Choroid plexus epithelial cell (primary cell): ENCODE results near the gene AGO1.
A peak's percentile ranks its signal among the peaks of the same experiment; 100 is the strongest.

Experiments
- DNase-seq: peaks from one replicate; pipeline ENCODE4 v3.0.0-alpha.2; 2010; ENCODE audit warnings: low read depth
- H3K4me3 ChIP-seq: 2 replicates; pipeline ENCODE4 v1.5.1; 2011; ENCODE audit warnings: low read depth, mild to moderate bottlenecking, control low read depth, low read length, moderate library complexity
- TF ChIP-seq, protein P1 (sequence below): conservative IDR thresholded peaks from 2 replicates; pipeline ENCODE4 v1.5.1; 2011; ENCODE audit warnings: low read depth, mild to moderate bottlenecking, control low read depth, inconsistent platforms, low read length, moderate library complexity

The AGO1 gene

GRCh38 chr1:35845766-35846165, 37.2 kb upstream of the AGO1 start:
- DNase-seq, result peak; percentile 2
- H3K4me3 ChIP-seq, result no peak overlapping the region
- TF ChIP-seq, protein P1, sequence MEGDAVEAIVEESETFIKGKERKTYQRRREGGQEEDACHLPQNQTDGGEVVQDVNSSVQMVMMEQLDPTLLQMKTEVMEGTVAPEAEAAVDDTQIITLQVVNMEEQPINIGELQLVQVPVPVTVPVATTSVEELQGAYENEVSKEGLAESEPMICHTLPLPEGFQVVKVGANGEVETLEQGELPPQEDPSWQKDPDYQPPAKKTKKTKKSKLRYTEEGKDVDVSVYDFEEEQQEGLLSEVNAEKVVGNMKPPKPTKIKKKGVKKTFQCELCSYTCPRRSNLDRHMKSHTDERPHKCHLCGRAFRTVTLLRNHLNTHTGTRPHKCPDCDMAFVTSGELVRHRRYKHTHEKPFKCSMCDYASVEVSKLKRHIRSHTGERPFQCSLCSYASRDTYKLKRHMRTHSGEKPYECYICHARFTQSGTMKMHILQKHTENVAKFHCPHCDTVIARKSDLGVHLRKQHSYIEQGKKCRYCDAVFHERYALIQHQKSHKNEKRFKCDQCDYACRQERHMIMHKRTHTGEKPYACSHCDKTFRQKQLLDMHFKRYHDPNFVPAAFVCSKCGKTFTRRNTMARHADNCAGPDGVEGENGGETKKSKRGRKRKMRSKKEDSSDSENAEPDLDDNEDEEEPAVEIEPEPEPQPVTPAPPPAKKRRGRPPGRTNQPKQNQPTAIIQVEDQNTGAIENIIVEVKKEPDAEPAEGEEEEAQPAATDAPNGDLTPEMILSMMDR, result no peak

GRCh38 chr1:35847935-35848565, 35.0 kb upstream of the AGO1 start:
- TF ChIP-seq, protein P1, result no peak
- H3K4me3 ChIP-seq, result no peak overlapping the region
- DNase-seq, result no peak

DNA sequence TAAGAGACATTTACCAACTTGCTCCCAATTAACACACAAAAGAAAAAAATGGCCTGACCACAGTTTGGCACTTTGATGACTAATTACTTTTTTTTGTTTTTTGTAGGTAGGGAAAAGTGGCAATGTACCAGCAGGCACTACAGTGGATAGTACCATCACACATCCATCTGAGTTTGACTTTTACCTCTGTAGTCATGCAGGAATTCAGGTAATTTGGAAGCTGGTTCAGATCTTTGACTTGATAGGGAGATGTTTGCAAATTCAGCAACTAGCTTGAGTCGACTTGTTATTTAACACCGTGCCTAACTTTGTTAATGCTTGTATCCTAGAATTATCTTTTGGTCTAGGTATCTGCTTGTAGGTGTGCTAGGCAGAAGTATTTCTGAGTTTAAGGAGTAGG, 33.0 kb upstream of the AGO1 start:
- no peak overlapping the region for H3K4me3 ChIP-seq
- no peak for DNase-seq
- TF ChIP-seq, protein P1, result no peak

GRCh38 chr1:35850716-35851115, 32.3 kb upstream of the AGO1 start:
- TF ChIP-seq, protein P1, result no peak
- no peak overlapping the region for H3K4me3 ChIP-seq
- no peak for DNase-seq

DNA sequence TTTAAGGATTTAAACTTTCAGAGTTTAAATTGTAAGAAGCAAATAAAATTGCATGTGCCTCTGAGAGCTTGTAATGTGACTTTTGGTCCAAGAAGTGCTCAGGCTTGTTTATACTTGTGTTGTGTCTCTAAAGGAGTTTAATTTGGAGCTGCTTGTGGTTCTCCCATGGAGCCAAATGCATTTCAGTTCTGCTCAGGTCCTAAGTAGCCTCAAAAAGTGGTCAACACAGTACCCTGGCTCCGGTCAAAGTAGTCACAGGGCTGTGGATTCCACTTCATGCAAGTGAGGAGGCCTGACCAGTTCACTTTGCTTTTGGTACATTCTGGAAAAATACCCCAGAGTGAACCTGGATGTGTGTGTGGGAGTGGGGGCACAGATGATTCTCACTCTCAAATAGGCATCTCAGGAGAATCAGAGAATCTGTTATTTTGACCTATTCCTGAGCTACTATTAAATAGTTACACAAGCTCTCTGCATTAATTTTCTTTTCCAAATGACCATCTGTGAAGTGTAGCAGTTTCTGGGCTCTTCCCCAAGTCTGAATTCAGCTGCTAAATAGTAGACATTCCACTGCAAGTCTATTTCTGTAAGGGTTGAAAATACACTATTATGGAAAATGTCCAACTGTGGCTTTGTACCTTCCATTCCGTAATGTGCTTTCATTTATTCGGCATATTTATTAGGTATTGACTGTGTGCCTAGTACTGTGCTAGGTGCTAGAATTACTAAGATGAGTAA, 31.7 kb upstream of the AGO1 start:
- peak; percentile 82 for DNase-seq
- TF ChIP-seq, protein P1, result no peak
- H3K4me3 ChIP-seq, result no peak overlapping the region

DNA sequence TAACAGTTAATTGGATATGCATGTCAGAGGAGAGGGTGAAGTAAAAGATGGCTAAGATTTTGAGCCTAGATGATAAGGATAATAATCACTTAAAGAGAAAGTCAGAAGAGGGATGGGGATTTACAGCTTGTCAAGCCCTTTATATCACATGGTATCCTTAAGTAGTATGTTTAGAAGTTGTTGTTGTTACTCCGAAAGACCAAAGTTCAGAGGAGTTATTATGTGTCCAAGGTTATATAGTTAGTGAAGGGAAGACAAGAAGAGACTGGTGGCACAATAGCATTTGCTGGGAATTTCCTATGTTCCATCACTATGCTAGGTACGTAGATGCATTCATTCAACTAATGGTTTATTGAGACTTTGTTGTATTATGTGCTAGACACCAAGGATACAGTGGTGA, 30.8 kb upstream of the AGO1 start:
- no peak overlapping the region for H3K4me3 ChIP-seq
- TF ChIP-seq, protein P1, result no peak
- no peak for DNase-seq
